ENCODE measurements around the gene CST3.
"Not testable (repeated sequence)": the region's sequence is repeated elsewhere in the genome, so short reads cannot be mapped to it uniquely, and the experiment has no call there.

The CST3 gene

DNA sequence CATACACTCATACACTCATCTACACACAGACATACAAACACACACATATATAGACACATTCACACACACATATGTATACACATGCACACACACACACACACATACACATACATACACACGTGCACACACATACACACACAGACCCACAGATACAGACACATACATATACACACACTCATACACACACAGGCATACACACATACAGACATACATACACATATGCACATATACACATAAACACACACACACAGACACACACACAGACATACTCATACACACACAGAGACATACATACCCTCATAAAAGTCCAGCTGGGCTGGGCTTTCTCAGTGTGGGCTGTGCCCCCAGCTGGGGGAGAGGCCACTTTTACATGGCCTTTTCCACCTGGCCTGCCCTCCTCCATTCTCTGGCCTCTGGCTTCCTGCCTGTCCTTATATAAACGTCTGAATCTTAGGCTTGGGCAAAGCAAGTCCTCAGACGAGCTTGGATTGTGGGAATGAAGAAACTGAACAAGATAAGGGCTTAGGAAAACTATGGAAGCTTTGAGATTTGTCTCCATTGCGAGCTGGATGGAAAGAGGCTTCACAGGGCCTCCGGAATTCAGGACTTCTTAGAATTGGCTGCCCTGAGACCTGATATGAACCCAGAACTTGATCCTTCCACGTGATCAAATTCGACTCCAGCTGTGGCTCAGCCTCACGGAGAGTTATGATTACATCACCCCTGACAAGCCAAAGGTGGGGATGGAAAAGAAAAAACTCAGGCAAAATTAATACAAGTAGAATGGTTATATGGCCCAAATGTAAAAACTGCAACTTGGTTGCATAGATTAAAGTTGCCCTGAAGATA is 22.5 kb upstream of the CST3 start (continued):
- TF ChIP-seq ZNF335 (tag by site-specific recombination; conservative IDR thresholded peaks at IDR 0.05), result peak; percentile 60
- no peak for TF ChIP-seq ZNF555 (tag by site-specific recombination; conservative IDR thresholded peaks at IDR 0.05)
- TF ChIP-seq ZIC2 (tag by site-specific recombination; IDR thresholded peaks at IDR 0.05), result peak; percentile 85
- peak; percentile 69 for TF ChIP-seq ZNF600 (tag by site-specific recombination; IDR thresholded peaks at IDR 0.05)
- TF ChIP-seq REPIN1 (tag by site-specific recombination; IDR thresholded peaks at IDR 0.05; ENCODE audit: low read depth), result no peak
- 0 out of 2 replicates have a peak, but pooled peaks have one; percentile 42 for TF ChIP-seq ZNF354C (tag by site-specific recombination; IDR thresholded peaks at IDR 0.05; ENCODE audit: borderline replicate concordance, low read depth)
- TF ChIP-seq, protein P1, sequence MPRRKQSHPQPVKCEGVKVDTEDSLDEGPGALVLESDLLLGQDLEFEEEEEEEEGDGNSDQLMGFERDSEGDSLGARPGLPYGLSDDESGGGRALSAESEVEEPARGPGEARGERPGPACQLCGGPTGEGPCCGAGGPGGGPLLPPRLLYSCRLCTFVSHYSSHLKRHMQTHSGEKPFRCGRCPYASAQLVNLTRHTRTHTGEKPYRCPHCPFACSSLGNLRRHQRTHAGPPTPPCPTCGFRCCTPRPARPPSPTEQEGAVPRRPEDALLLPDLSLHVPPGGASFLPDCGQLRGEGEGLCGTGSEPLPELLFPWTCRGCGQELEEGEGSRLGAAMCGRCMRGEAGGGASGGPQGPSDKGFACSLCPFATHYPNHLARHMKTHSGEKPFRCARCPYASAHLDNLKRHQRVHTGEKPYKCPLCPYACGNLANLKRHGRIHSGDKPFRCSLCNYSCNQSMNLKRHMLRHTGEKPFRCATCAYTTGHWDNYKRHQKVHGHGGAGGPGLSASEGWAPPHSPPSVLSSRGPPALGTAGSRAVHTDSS (tag by site-specific recombination; IDR thresholded peaks at IDR 0.05), result no peak
- 0 out of 2 replicates have a peak, but pooled peaks have one; percentile 16 for TF ChIP-seq KLF1 (tag by site-specific recombination; IDR thresholded peaks at IDR 0.05)
- TF ChIP-seq ZNF707 (tag by site-specific recombination; IDR thresholded peaks at IDR 0.05), result 0 out of 2 replicates have a peak, but pooled peaks have one; percentile 53
- peak; percentile 47; the same call in 1 of the 2 replicates for TF ChIP-seq ZBTB17 (tag by site-specific recombination; IDR thresholded peaks at IDR 0.05)
- TF ChIP-seq, protein P2, sequence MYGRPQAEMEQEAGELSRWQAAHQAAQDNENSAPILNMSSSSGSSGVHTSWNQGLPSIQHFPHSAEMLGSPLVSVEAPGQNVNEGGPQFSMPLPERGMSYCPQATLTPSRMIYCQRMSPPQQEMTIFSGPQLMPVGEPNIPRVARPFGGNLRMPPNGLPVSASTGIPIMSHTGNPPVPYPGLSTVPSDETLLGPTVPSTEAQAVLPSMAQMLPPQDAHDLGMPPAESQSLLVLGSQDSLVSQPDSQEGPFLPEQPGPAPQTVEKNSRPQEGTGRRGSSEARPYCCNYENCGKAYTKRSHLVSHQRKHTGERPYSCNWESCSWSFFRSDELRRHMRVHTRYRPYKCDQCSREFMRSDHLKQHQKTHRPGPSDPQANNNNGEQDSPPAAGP (tag by site-specific recombination; IDR thresholded peaks at IDR 0.05), result peak; percentile 3; the same call in 1 of the 2 replicates
- TF ChIP-seq, protein P3, sequence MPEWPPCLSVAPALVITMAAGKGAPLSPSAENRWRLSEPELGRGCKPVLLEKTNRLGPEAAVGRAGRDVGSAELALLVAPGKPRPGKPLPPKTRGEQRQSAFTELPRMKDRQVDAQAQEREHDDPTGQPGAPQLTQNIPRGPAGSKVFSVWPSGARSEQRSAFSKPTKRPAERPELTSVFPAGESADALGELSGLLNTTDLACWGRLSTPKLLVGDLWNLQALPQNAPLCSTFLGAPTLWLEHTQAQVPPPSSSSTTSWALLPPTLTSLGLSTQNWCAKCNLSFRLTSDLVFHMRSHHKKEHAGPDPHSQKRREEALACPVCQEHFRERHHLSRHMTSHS (tag by site-specific recombination; IDR thresholded peaks at IDR 0.05), result peak; percentile 19; the same call in 1 of the 2 replicates

DNA sequence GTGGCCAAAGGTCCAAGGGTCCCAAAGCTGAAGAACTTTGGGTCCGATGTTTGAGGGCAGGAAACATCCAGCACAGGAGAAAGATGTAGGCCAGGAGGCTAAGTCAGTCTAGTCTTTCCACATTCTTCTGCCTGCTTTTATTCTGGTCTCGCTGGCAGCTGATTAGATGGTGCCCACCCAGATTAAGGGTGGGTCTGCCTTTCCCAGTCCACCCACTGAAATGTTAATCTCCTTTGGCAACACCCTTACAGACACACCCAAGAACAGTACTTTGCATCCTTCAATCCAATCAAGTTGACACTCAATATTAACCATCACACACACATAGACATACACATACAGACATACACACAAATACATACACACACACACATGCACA is 21.8 kb upstream of the CST3 start:
- H3K4me1 ChIP-seq (ENCODE audit: control insufficient read depth, insufficient read depth, low read length); H3K9me3 ChIP-seq (ENCODE audit: control insufficient read depth, insufficient read depth, low read depth, low read length); H3K4me3 ChIP-seq (ENCODE audit: low read depth, low read length); H3K36me3 ChIP-seq (ENCODE audit: control insufficient read depth in 2 of 2, insufficient read depth in 1 of 2, low read length in 2 of 2); H3K27ac ChIP-seq (ENCODE audit: extremely low read depth, low read depth, low read length); POLR2A ChIA-PET: not testable (repeated sequence)
- TF ChIP-seq, protein P2 (tag by site-specific recombination; IDR thresholded peaks at IDR 0.05), result peak; percentile 81
- TF ChIP-seq KLF1 (tag by site-specific recombination; IDR thresholded peaks at IDR 0.05), result peak; percentile 99
- CTCF ChIA-PET, result interaction anchor here (0.9 to 2.4 kb wide), 2 partner anchors 9 to 21 kb away, joined by 3 to 8 read pairs; no protein-coding TSS in a partner anchor

DNA sequence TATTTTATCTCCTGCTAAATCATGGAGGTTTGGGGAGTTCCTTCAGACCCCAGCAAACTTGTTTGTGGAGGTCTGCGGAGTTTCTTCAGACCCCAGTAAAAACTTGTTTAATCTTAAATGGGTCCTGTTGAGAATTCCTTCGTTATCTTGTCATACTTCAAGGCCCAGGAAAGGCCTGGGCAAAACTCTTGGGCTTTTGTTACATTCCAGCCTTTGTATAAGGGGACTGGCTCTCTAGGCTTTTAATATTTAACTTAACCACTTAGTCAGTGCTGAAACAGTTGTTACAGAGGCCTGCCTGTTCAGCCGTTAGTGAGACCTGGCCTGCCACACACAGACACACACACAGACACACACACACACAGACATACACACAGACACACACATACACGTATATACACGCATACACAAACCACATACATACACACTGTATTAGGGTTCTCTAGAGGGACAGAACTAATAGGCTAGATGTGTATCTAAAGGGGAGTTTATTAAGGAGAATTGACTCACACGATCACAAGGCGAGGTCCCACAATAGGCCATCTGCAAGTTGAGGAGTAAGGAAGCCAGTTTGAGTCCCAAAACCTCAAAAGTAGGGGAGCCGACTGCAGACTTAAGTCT is 21.3 kb upstream of the CST3 start:
- TF ChIP-seq, protein P4, sequence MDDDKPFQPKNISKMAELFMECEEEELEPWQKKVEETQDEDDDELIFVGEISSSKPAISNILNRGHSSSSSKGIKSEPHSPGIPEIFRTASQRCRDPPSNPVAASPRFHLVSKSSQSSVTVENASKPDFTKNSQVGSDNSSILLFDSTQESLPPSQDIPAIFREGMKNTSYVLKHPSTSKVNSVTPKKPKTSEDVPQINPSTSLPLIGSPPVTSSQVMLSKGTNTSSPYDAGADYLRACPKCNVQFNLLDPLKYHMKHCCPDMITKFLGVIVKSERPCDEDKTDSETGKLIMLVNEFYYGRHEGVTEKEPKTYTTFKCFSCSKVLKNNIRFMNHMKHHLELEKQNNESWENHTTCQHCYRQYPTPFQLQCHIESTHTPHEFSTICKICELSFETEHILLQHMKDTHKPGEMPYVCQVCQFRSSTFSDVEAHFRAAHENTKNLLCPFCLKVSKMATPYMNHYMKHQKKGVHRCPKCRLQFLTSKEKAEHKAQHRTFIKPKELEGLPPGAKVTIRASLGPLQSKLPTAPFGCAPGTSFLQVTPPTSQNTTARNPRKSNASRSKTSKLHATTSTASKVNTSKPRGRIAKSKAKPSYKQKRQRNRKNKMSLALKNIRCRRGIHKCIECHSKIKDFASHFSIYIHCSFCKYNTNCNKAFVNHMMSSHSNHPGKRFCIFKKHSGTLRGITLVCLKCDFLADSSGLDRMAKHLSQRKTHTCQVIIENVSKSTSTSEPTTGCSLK (tag by site-specific recombination; IDR thresholded peaks at IDR 0.05), result no peak
- TF ChIP-seq ZNF24 (tag by site-specific recombination; IDR thresholded peaks at IDR 0.05) (no peak), MZF1 (tag by site-specific recombination; IDR thresholded peaks at IDR 0.05; ENCODE audit: borderline replicate concordance) (no peak), KLF9 (tag by site-specific recombination; IDR thresholded peaks at IDR 0.05; ENCODE audit: low read depth) (no peak), ZNF366 (tag by site-specific recombination; conservative IDR thresholded peaks at IDR 0.05) (no peak), ZBTB8A (tag by site-specific recombination; IDR thresholded peaks at IDR 0.05) (no peak), MEIS1 (CRISPR knock-in tag; IDR thresholded peaks at IDR 0.05; ENCODE audit: borderline replicate concordance) (no peak)
- Histone ChIP-seq H3K4me3 (ENCODE audit: low read depth, low read length) (no peak overlapping the region), H3K9me3 (ENCODE audit: control insufficient read depth, insufficient read depth, low read depth, low read length) (no peaks in the 10 kb centered on the region), H3K4me1 (ENCODE audit: control insufficient read depth, insufficient read depth, low read length) (no peaks in the 10 kb centered on the region), H3K27ac (ENCODE audit: extremely low read depth, low read depth, low read length) (no peak overlapping the region), H3K36me3 (ENCODE audit: control insufficient read depth in 2 of 2, insufficient read depth in 1 of 2, low read length in 2 of 2) (no peaks in the 10 kb centered on the region)
- ChIA-PET CTCF (interaction anchor here (2.4 kb wide), 1 partner anchor 9 kb away, joined by 8 read pairs; no protein-coding TSS in a partner anchor), POLR2A (no interaction called here)
